ENCODE measurements around the gene PPM1B.

DNA sequence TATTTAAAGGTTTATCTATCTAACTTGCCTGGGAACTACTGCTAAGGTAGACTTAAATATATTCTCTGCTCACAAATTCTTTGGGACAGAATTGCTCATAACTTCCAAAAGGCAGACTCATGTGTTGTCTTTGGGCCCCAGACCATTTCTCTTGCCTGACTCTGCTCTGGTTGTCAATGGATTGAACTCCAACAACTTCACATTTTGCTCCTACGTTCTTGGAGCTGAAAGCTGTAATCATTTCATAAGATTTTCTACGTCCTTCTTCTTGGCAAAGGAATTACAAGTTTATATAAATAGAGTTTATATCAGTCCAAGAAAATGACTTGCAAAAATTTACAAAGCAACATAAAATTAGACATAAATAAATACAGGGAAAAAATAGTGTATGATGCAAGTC lies 32.9 kb upstream of the PPM1B start:
- TF ChIP-seq STAT3 (IDR thresholded peaks at IDR 0.05; ENCODE audit: low read depth, low read length) (no peak), TAF1 (IDR thresholded peaks at IDR 0.05; ENCODE audit: borderline replicate concordance, low read depth, low read length) (no peak), EGR1 (IDR thresholded peaks at IDR 0.05; ENCODE audit: borderline replicate concordance in 1 of 2, low read depth in 2 of 2, low read length in 2 of 2) (no peak), BRCA1 (IDR thresholded peaks at IDR 0.05; ENCODE audit: low read depth, low read length) (no peak), RFX5 (IDR thresholded peaks at IDR 0.05; ENCODE audit: low read depth, low read length) (no peak)

Data from GM12878 (cell line).